Testis (tissue), 2 donors: ENCODE results near the gene LPO.
A peak's percentile ranks its signal among the peaks of the same experiment; 100 is the strongest.

Source experiments
- POLR2A ChIP-seq: fragments of 450-650 bp; IDR thresholded peaks from one replicate; pipeline ENCODE4 v1.6.1; 2017; ENCODE audit warnings: antibody characterized with exemption, mild to moderate bottlenecking, moderate library complexity
- TF ChIP-seq, protein P1 (sequence below), 3 experiments: fragments of 450-650 bp in 2 of 3; fragments of 200-600 bp in 1 of 3; sonication (generic) in 1 of 3; IDR thresholded peaks; one replicate each; pipeline ENCODE4 v1.5.1; 2016 to 2019; ENCODE audit warnings: antibody characterized with exemption in 3 of 3, mild to moderate bottlenecking in 2 of 3, moderate library complexity in 1 of 3

DNA sequence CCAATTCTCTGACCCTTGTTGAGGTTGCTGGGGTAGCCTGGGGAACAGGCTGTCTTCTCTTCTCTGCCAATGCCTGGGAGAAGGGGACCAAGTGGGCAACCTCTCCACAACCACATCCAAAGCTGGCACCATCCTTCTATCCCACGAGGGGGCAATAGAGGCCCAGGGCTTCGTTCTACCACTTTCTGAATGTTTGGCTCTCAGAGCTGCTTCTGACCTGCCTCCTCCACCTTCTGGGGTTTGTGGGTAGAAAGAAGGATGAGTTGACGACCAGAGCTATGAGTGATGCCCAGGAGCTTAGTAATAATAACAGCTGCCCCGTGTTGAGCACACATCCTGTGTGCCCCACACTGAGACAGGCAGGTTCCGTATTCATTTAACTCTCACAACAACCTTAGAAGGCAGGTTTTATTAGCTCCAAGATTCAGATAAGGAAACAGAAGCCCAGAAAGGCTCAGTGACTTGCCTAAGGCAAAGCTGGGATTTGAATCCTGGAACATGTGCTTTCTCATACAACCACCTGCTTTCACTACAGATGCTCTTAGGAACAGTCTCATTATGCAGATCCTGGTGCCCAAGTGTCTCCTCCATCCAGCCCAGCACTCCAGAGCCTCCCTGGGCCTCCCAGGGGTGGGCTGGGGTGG lies 79.2 kb downstream of the LPO start:
- TF ChIP-seq, protein P1, sequence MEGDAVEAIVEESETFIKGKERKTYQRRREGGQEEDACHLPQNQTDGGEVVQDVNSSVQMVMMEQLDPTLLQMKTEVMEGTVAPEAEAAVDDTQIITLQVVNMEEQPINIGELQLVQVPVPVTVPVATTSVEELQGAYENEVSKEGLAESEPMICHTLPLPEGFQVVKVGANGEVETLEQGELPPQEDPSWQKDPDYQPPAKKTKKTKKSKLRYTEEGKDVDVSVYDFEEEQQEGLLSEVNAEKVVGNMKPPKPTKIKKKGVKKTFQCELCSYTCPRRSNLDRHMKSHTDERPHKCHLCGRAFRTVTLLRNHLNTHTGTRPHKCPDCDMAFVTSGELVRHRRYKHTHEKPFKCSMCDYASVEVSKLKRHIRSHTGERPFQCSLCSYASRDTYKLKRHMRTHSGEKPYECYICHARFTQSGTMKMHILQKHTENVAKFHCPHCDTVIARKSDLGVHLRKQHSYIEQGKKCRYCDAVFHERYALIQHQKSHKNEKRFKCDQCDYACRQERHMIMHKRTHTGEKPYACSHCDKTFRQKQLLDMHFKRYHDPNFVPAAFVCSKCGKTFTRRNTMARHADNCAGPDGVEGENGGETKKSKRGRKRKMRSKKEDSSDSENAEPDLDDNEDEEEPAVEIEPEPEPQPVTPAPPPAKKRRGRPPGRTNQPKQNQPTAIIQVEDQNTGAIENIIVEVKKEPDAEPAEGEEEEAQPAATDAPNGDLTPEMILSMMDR (IDR thresholded peaks at IDR 0.05): peak in 2 of 3 experiments; percentile 40 to 41
- TF ChIP-seq POLR2A: no peak
